Measurements from ENCODE around the gene FIGNL2. TPM values are rescaled to one million over a fixed set of nuclear protein-coding genes. Genes with fewer than 3 reads are reported as not detected.

Gene FIGNL2
- total RNA-seq, 1 donor from 2014 or later, result not detected

DNA sequence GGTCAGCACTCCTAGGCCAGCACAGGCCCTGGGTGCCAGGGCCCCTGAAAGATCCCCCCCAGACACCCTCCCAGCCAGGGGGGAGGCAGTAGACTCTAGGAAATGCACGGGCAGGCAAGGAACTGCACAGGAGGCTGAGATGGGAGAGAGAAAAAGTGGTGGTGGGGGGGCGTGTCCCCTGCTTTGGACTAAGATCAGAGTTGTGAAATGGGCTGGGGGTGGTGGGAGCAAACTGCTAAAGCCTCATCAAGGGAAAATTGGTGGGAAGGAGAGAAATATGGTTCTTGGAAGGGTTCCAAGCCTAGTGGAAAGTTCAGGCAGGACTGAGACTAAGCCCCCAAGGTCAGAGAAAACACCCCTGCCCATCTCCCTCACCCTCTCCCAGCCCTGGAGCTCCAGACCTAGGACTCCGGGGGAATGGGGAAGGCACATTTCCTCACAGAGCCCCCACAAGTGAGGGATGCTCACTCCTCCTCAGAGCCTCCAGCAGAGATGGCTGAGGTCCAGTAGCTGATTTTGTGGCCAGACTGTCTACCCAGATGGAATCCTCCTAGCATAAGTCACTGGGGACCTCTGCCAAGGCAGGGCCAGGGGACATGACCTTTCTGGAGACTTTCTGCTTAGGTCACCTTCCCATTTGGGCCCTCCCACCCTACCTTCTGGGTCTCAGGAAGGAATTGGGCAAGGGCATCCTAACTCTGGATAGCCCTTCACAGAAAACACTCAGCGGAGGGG, 29.8 kb downstream of the FIGNL2 start:
- Histone ChIP-seq H3K4me1 (no peaks in the 10 kb centered on the region), H3K27me3 (peaks cover 6% of the 10 kb centered on the region), H3K36me3 (no peaks in the 10 kb centered on the region), H3K27ac (no peak overlapping the region), H3K9me3 (no peaks in the 10 kb centered on the region), H3K4me3 (no peak overlapping the region)
- DNase-seq (ENCODE audit: low spot score in 2 of 2), result no peak
- intact Hi-C loops (cut with DNase I), result loop anchor here (10.0 kb wide), 1 partner anchor 394 kb away; the partner anchor contains the start of gene SLC4A8
- no peak for TF ChIP-seq CTCF (IDR thresholded peaks at IDR 0.05)

DNA sequence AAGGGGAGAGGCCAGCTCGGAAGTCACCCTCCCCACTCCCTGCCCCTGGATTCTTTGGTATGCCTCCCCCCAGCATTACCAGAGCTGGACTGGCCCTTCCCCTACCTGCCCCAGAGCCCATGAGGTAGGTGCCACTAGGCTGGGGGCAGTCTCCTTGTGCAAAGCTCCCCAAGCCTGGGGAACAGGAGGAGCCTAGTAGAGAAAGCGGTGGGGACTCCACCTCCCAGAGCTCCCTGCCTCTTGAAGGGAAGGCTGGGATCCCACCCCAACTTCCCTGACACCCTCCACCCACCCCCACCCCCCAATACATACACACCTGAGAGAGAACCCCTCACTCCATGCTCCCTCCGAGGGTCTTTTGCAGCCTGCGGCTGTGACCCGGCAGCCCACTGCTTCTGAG, 30.4 kb downstream of the FIGNL2 start:
- intact Hi-C loops (cut with DNase I), result loop anchor here (10.0 kb wide), 1 partner anchor 393 kb away; the partner anchor contains the start of gene SLC4A8
- Histone ChIP-seq H3K4me1 (no peaks in the 10 kb centered on the region), H3K27me3 (peaks cover 6% of the 10 kb centered on the region), H3K36me3 (no peaks in the 10 kb centered on the region), H3K27ac (no peak overlapping the region), H3K4me3 (no peak overlapping the region), H3K9me3 (no peaks in the 10 kb centered on the region)
- no peak for DNase-seq (ENCODE audit: low spot score in 2 of 2)
- TF ChIP-seq CTCF (IDR thresholded peaks at IDR 0.05), result no peak

- intact Hi-C loops (cut with DNase I), result loop anchor here (10.0 kb wide), 1 partner anchor 392 kb away; the partner anchor contains the start of gene SLC4A8
- H3K4me1 ChIP-seq, result no peaks in the 10 kb centered on the region
- H3K27ac ChIP-seq, result no peak overlapping the region
- peaks cover 6% of the 10 kb centered on the region for H3K27me3 ChIP-seq
- no peak for TF ChIP-seq CTCF (IDR thresholded peaks at IDR 0.05)
- H3K36me3 ChIP-seq, result no peaks in the 10 kb centered on the region
- H3K9me3 ChIP-seq, result no peaks in the 10 kb centered on the region
- H3K4me3 ChIP-seq, result no peak overlapping the region
- DNase-seq (ENCODE audit: low spot score in 2 of 2), result no peak
These were observed 31.2 kb downstream of the FIGNL2 start for GRCh38 chr12:51817027-51817953.

GRCh38 chr12:51815571-51815970, 32.9 kb downstream of the FIGNL2 start:
- no peaks in the 10 kb centered on the region for H3K9me3 ChIP-seq
- H3K4me1 ChIP-seq, result no peaks in the 10 kb centered on the region
- peaks cover 5% of the 10 kb centered on the region for H3K27me3 ChIP-seq
- H3K27ac ChIP-seq, result no peak overlapping the region
- no peaks in the 10 kb centered on the region for H3K36me3 ChIP-seq
- intact Hi-C loops (cut with DNase I), result loop anchor here (10.0 kb wide), 1 partner anchor 391 kb away; the partner anchor contains the start of gene SLC4A8
- no peak overlapping the region for H3K4me3 ChIP-seq
- no peak for TF ChIP-seq CTCF (IDR thresholded peaks at IDR 0.05)
- no peak for DNase-seq (ENCODE audit: low spot score in 2 of 2)

DNA sequence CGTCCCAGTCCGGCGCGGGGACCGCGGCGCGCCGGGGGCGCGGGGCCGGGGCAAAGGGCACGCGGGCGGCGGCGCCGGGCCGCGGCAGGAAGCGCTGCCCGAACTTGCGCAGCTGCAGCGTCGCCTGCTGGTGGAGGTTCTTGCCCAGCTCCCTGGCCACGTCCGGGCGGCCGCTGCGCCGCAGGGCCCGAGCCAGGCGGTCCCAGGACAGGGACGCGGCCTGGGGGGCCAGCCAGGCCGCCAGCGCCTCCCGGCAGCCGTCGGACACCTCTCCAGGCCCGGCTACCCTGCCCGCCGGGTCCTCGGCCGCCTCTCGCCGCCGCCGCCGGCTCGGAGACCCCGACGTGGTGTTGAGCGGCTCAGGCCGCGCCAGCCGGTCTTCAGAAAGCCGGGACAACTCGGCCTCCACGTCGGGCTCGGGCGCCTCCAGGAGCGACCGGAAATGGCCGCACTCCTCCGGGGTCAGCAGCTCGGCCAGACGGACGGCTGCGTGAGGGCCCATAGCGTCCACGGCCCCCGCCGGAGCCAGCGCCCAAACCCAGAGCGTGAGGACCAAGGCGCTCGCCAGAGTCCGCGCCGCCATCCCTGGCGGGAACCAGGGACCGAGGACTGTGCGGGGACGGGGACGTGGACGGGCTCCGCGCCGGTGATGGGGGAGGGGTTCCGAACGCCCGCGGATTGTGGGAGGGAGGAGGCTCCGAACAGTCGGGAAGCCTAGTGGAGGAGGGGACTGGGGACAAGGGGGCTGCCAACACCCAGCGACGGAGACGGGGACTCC, 34.0 kb downstream of the FIGNL2 start:
- Histone ChIP-seq H3K36me3 (no peaks in the 10 kb centered on the region), H3K27ac (peak overlapping the region; percentile 37 to 56), H3K9me3 (no peaks in the 10 kb centered on the region), H3K27me3 (no peaks in the 10 kb centered on the region), H3K4me1 (no peaks in the 10 kb centered on the region), H3K4me3 (peak overlapping the region; percentile 50 to 64)
- peak in 1 of 2 donors; percentile 73 for DNase-seq (ENCODE audit: low spot score in 2 of 2)
- TF ChIP-seq CTCF (IDR thresholded peaks at IDR 0.05), result peak in 2 of 3 experiments; percentile 41 to 73
- intact Hi-C loops (cut with DNase I), result loop anchor here (10.0 kb wide), 1 partner anchor 390 kb away; the partner anchor contains the start of gene SLC4A8
